A673 (cell line): ENCODE measurements around the gene SNTB2. TPM values are rescaled to one million over a fixed set of nuclear protein-coding genes. Genes with fewer than 3 reads are reported as not detected.

Source experiments
- BruUV-seq: library from RNA; stranded (reverse); fragments of 400-500 nt; replicated peaks from 2 replicates; lab custom pipeline; 2021; lab: Mats Ljungman, UMichigan
- CTCF ChIA-PET: fragments of 300-600 bp; sonication (Branson Sonifier 250); formaldehyde crosslinking; loops from one replicate; lab custom pipeline; 2022; ENCODE audit warnings: antibody characterized with exemption; lab: Charles Lee
- POLR2A ChIA-PET: fragments of 300-600 bp; sonication (Branson Sonifier 250); formaldehyde crosslinking; loops from one replicate; lab custom pipeline; 2022; ENCODE audit warnings: antibody characterized with exemption; ENCODE audit not compliant: low non-redundant PET; lab: Charles Lee
- DNase-seq: peaks from one replicate; pipeline ENCODE4 v3.0.0-alpha.2; 2015; ENCODE audit warnings: low spot score
- H3K27ac ChIP-seq: fragments of 200-600 bp; sonication (generic); 2 replicates; pipeline ENCODE4 v1.5.1; 2016; ENCODE audit warnings: mixed run types, low read depth, mild to moderate bottlenecking, mixed read lengths, antibody characterized with exemption, low read length; ENCODE audit not compliant: poor library complexity, severe bottlenecking
- H3K27me3 ChIP-seq: fragments of 200-600 bp; sonication (generic); replicated peaks from 2 replicates; pipeline ENCODE4 v1.6.1; 2017; ENCODE audit warnings: mixed run types, low read depth, mild to moderate bottlenecking, mixed read lengths, antibody characterized with exemption, low read length; ENCODE audit not compliant: insufficient read depth, poor library complexity
- H3K36me3 ChIP-seq: fragments of 200-600 bp; sonication (generic); 2 replicates; pipeline ENCODE4 v1.6.1; 2016; ENCODE audit warnings: mixed run types, mild to moderate bottlenecking, mixed read lengths, antibody characterized with exemption, low read length; ENCODE audit not compliant: insufficient read depth, poor library complexity, severe bottlenecking
- H3K4me1 ChIP-seq: fragments of 200-600 bp; sonication (generic); 2 replicates; pipeline ENCODE4 v1.6.1; 2017; ENCODE audit warnings: mixed run types, mild to moderate bottlenecking, mixed read lengths, antibody characterized with exemption, low read length; ENCODE audit not compliant: insufficient read depth, poor library complexity, severe bottlenecking
- H3K4me3 ChIP-seq: fragments of 200-600 bp; sonication (generic); 2 replicates; pipeline ENCODE4 v1.5.1; 2016; ENCODE audit warnings: low read depth, mixed run types, mild to moderate bottlenecking, mixed read lengths, low read length; ENCODE audit not compliant: poor library complexity, severe bottlenecking
- H3K9me3 ChIP-seq: fragments of 200-600 bp; sonication (generic); 2 replicates; pipeline ENCODE4 v1.6.1; 2016; ENCODE audit warnings: mixed run types, low read depth, mild to moderate bottlenecking, mixed read lengths, antibody characterized with exemption, low read length; ENCODE audit not compliant: poor library complexity, severe bottlenecking
- CTCF ChIP-seq: fragments of 300-800, 200-600 bp; sonication (generic); conservative IDR thresholded peaks from 2 replicates; pipeline ENCODE4 v1.5.1; 2017; ENCODE audit warnings: low read depth, mild to moderate bottlenecking, antibody characterized with exemption, low read length, moderate library complexity, mixed read lengths
- EZH2 ChIP-seq: fragments of 200-600 bp; sonication (generic); IDR thresholded peaks from 2 replicates; pipeline ENCODE4 v1.6.1; 2017; ENCODE audit warnings: borderline replicate concordance, low read depth, mild to moderate bottlenecking, mixed read lengths, antibody characterized with exemption, low read length; ENCODE audit not compliant: poor library complexity, severe bottlenecking
- intact Hi-C: fragments of 100-400 bp; cut with micrococcal nuclease; formaldehyde crosslinking; loops from one replicate; pipeline ENCODE4 v1.10.0; 2022; ENCODE audit not compliant: unreplicated experiment
- total RNA-seq: library from RNA; stranded (reverse); gene quantifications from 2 replicates; pipeline ENCODE4 v1.2.3, GENCODE V29; 2021

The SNTB2 gene
- total RNA-seq, 1 experiment from 2014 or later: 49.3 TPM

GRCh38 chr16:69204172-69204571, 17.2 kb downstream of the SNTB2 start:
- DNase-seq: peak; percentile 48
- Histone ChIP-seq H3K27ac (peak overlapping the region; percentile 32), H3K4me1 (peaks cover 29% of the 10 kb centered on the region), H3K36me3 (no peaks in the 10 kb centered on the region), H3K4me3 (no peak overlapping the region), H3K9me3 (no peaks in the 10 kb centered on the region), H3K27me3 (no peaks in the 10 kb centered on the region)
- intact Hi-C loops: no loop called here
- no TSS peak for BruUV-seq
- ChIA-PET CTCF (no interaction called here), POLR2A (no interaction called here)
- TF ChIP-seq EZH2 (no peak), CTCF (no peak)

GRCh38 chr16:69209735-69210134, 22.8 kb downstream of the SNTB2 start:
- ChIA-PET CTCF (no interaction called here), POLR2A (no interaction called here)
- Histone ChIP-seq H3K4me3 (no peak overlapping the region), H3K4me1 (peaks cover 4% of the 10 kb centered on the region), H3K27me3 (no peaks in the 10 kb centered on the region), H3K27ac (no peak overlapping the region), H3K9me3 (no peaks in the 10 kb centered on the region), H3K36me3 (no peaks in the 10 kb centered on the region)
- BruUV-seq: no TSS peak
- TF ChIP-seq CTCF: no peak
- no peak for TF ChIP-seq EZH2
- intact Hi-C loops: no loop called here
- no peak for DNase-seq

GRCh38 chr16:69217433-69217832, 30.5 kb downstream of the SNTB2 start:
- POLR2A ChIA-PET: interaction anchor here (0.5 kb wide), 1 partner anchor 12 kb away, joined by 4 read pairs; no protein-coding TSS in a partner anchor
- no peaks in the 10 kb centered on the region for H3K27me3 ChIP-seq
- H3K4me1 ChIP-seq: peaks cover 20% of the 10 kb centered on the region
- no peak for DNase-seq
- BruUV-seq: no TSS peak
- intact Hi-C loops: no loop called here
- no peak overlapping the region for H3K27ac ChIP-seq
- no peak for TF ChIP-seq EZH2
- TF ChIP-seq CTCF: no peak
- H3K4me3 ChIP-seq: no peak overlapping the region
- H3K36me3 ChIP-seq: no peaks in the 10 kb centered on the region
- no peaks in the 10 kb centered on the region for H3K9me3 ChIP-seq
- CTCF ChIA-PET: no interaction called here
